OCI-LY3 (cell line): ENCODE measurements around the gene GPR132.
"Not testable (repeated sequence)": the region's sequence is repeated elsewhere in the genome, so short reads cannot be mapped to it uniquely, and the experiment has no call there.

Experiments used
- H2AFZ ChIP-seq: fragments of 200-600, 300-600 bp; shearing (Covaris generic); 2 replicates; pipeline ENCODE4 v1.6.0; 2014; ENCODE audit warnings: antibody characterized with exemption, low read depth, low read length
- H3K27ac ChIP-seq: fragments of 200-600, 300-600 bp; sonication (generic); 2 replicates; pipeline ENCODE4 v1.5.1; 2014; ENCODE audit warnings: mild to moderate bottlenecking, low read length, moderate library complexity, mixed read lengths
- H3K27me3 ChIP-seq: fragments of 200-600, 300-600 bp; sonication (generic); 2 replicates; pipeline ENCODE4 v1.6.1; 2014; ENCODE audit warnings: low read depth, low read length, mixed read lengths
- H3K36me3 ChIP-seq: fragments of 200-600, 300-600 bp; sonication (generic); replicated peaks from 2 replicates; pipeline ENCODE3; 2014; ENCODE audit warnings: low read depth, low read length, mixed read lengths
- H3K4me1 ChIP-seq: fragments of 300-600, 200-600 bp; sonication (generic); 2 replicates; pipeline ENCODE4 v1.6.1; 2014; ENCODE audit warnings: low read length, mixed read lengths
- H3K4me2 ChIP-seq: fragments of 200-600, 300-600 bp; sonication (generic); 2 replicates; pipeline ENCODE4 v1.6.1; 2014; ENCODE audit warnings: low read length, mixed read lengths
- H3K4me3 ChIP-seq: fragments of 300-600, 200-600 bp; sonication (generic); 2 replicates; pipeline ENCODE4 v1.5.1; 2014; ENCODE audit warnings: antibody characterized with exemption, mild to moderate bottlenecking, low read length, moderate library complexity
- H3K79me2 ChIP-seq: fragments of 300-600, 200-600 bp; shearing (Covaris generic); 2 replicates; pipeline ENCODE4 v1.6.1; 2014; ENCODE audit warnings: mild to moderate bottlenecking, low read length, mixed read lengths
- H3K9ac ChIP-seq: fragments of 300-600, 200-600 bp; shearing (Covaris generic); 2 replicates; pipeline ENCODE4 v1.6.0; 2014; ENCODE audit warnings: mild to moderate bottlenecking, low read length, moderate library complexity
- H3K9me3 ChIP-seq: fragments of 200-600, 300-600 bp; shearing (Covaris generic); 2 replicates; pipeline ENCODE4 v1.6.1; 2014; ENCODE audit warnings: low read length, mixed read lengths; ENCODE audit not compliant: insufficient read depth
- H4K20me1 ChIP-seq: fragments of 200-600, 300-600 bp; sonication (generic); 2 replicates; pipeline ENCODE4 v1.6.1; 2016; ENCODE audit warnings: low read length, mixed read lengths; ENCODE audit not compliant: insufficient read depth
- EZH2phosphoT487 ChIP-seq: fragments of 200-600 bp; shearing (Covaris generic); IDR thresholded peaks from 2 replicates; pipeline ENCODE4 v1.6.1; 2018; ENCODE audit warnings: antibody characterized with exemption, mixed run types, low read depth
- TF ChIP-seq, protein P1 (sequence below): fragments of 200-600, 300-600 bp; sonication (generic); IDR thresholded peaks from 2 replicates; pipeline ENCODE4 v1.5.1; 2014; ENCODE audit warnings: antibody characterized with exemption, low read length, low read depth

Gene GPR132, protein sequence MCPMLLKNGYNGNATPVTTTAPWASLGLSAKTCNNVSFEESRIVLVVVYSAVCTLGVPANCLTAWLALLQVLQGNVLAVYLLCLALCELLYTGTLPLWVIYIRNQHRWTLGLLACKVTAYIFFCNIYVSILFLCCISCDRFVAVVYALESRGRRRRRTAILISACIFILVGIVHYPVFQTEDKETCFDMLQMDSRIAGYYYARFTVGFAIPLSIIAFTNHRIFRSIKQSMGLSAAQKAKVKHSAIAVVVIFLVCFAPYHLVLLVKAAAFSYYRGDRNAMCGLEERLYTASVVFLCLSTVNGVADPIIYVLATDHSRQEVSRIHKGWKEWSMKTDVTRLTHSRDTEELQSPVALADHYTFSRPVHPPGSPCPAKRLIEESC

DNA sequence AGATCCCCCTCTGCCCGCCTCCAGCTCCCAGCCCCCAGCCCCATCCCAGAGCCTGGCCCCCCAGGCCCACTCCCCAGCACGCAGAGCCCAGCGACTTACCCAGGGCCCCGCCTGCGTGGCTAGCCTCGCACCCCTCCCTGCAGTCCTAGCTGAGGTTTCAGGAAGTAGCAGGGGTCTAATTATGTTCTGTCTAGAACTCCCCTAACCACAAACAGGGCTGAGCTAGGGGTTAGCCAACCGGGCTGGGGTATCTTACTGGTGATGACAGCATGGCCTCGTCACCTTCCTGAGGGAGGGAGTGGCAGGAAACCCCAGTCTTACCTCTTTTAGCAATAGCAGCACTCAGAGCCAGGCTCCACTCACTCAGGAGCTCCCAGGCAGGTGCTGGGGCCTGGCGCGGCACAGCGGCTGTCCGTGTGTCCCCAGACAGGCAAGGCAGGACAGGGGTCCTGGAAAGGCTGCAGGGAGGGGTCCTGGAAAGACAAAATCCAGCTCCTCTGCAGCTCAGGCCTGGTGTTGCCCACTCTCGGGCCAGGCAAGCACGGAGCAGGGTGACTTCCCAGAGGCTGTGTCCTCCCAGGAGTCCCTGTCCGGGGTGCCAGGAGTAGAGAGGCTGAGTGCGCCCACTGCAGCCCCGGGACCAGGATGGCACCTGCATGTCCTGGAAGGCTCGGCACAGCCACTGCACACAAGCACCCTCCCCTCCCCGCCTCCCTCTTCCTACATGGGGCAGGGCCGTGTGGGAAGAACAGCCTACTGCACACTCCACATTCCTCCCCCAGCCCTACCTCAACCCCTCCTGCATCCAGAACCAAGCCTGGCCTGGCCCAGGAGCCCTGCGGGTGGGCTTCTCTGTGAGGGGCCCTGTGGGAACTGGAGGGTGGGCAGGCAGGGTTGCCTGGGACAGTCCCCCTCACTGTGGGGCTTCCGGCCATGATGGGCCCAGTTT is at the start of gene GPR132:
GPR132 (minus strand) TSS at position 151 of the 949 bp plus-strand sequence. CDS start 10,010 bp downstream, outside the sequence.
- H3K27ac ChIP-seq, result peak within 1 kb of the TSS; percentile 91
- peaks cover 79% of the 10 kb centered on the region for H3K79me2 ChIP-seq
- TF ChIP-seq, protein P1, sequence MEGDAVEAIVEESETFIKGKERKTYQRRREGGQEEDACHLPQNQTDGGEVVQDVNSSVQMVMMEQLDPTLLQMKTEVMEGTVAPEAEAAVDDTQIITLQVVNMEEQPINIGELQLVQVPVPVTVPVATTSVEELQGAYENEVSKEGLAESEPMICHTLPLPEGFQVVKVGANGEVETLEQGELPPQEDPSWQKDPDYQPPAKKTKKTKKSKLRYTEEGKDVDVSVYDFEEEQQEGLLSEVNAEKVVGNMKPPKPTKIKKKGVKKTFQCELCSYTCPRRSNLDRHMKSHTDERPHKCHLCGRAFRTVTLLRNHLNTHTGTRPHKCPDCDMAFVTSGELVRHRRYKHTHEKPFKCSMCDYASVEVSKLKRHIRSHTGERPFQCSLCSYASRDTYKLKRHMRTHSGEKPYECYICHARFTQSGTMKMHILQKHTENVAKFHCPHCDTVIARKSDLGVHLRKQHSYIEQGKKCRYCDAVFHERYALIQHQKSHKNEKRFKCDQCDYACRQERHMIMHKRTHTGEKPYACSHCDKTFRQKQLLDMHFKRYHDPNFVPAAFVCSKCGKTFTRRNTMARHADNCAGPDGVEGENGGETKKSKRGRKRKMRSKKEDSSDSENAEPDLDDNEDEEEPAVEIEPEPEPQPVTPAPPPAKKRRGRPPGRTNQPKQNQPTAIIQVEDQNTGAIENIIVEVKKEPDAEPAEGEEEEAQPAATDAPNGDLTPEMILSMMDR, result no peak
- no peak for TF ChIP-seq EZH2phosphoT487
- H3K4me1 ChIP-seq, result peaks cover 81% of the 10 kb centered on the region
- peak within 1 kb of the TSS; percentile 94 for H3K9ac ChIP-seq
- peak within 1 kb of the TSS; percentile 89 for H3K4me3 ChIP-seq
- peak within 1 kb of the TSS; percentile 91 for H3K4me2 ChIP-seq
- H3K9me3 ChIP-seq, result no peaks in the 10 kb centered on the region
- no peaks in the 10 kb centered on the region for H3K27me3 ChIP-seq
- no peak within 1 kb of the TSS for H2AFZ ChIP-seq
- H4K20me1 ChIP-seq, result peaks cover 21% of the 10 kb centered on the region
- H3K36me3 ChIP-seq, result peaks cover 24% of the 10 kb centered on the region

DNA sequence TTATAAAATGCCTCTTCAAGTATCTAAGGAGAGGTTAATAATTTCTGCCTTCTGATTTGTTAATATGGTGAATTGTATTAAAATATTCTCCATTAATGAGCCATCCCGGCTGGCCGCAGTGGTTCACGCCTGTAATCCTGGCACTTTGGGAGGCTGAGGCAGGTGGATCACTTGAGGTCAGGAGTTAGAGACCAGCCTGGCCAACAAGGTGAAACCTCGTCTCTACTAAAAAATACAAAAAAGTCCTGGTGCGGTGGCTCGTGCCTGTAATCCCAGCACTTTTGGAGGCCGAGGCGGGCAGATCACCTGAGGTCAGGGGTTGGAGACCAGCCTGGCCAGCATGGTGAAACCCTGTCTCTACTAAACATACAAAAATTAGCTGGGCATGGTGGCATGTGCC is 44.0 kb upstream of the GPR132 start:
- not testable (repeated sequence) for H3K4me1 ChIP-seq, H3K4me2 ChIP-seq, H3K27me3 ChIP-seq, H3K9ac ChIP-seq, H3K27ac ChIP-seq, H4K20me1 ChIP-seq, H3K36me3 ChIP-seq, H3K4me3 ChIP-seq, H3K9me3 ChIP-seq, H2AFZ ChIP-seq, H3K79me2 ChIP-seq

DNA sequence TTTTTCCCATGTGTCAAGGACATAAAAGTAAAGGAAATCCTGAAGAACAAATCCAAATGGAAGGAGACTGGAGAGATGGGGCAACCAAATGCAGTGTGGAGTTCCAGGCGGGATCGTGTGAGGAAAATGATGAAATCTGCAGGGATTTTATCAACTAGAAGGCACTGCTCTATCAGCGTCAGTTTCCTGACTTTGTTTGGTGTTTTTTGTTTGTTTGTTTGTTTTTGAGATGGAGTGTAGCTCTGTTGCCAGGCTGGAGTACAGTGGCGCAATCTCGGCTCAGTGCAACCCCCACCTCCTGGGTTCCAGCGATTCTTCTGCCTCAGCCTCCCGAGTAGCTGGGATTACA is 43.3 kb upstream of the GPR132 start:
- no peaks in the 10 kb centered on the region for H3K79me2 ChIP-seq
- no peak overlapping the region for H3K4me3 ChIP-seq
- no peaks in the 10 kb centered on the region for H4K20me1 ChIP-seq
- no peak for TF ChIP-seq EZH2phosphoT487
- TF ChIP-seq, protein P1, result no peak
- H3K4me2 ChIP-seq, result no peak overlapping the region
- H3K36me3 ChIP-seq, result no peaks in the 10 kb centered on the region
- no peak overlapping the region for H2AFZ ChIP-seq
- no peaks in the 10 kb centered on the region for H3K9me3 ChIP-seq
- no peaks in the 10 kb centered on the region for H3K4me1 ChIP-seq
- no peak overlapping the region for H3K9ac ChIP-seq
- H3K27me3 ChIP-seq, result peaks cover 3% of the 10 kb centered on the region; the same call in 1 of the 2 replicates
- no peak overlapping the region for H3K27ac ChIP-seq

DNA sequence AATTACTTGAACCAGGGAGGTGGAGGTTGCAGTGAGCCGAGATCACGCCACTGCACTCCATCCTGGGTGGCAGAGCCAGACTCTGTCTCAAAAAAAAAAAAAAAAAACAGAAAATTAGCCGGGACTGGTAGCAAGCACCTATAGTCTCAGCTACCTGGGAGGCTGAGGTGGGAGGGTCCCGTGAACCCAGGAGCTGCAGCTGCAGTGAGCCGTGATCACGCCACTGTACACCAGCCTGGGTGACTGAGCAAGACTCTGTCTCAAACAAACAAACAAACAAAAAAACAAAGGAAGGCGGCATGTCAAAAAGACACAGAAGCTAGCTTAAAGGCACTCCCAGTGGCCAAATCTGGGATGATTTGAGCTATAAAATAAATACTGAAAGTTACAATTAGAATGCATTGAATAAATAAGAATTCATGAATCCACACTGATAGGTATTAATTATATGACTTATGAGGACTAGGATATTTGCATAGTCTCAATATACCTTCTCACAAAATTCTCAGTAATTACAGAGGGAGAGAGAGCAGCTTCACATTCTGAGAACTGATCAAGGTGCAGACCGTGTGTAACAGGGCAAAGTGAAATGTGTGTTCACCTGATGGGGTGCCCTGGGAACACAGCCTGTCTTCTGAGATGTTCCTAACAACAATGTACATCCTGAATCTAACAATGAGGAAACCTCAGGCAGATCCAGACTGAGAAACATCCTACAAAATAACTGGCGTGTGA is 42.7 kb upstream of the GPR132 start:
- Histone ChIP-seq H3K4me2 (no peak overlapping the region), H3K9ac (no peak overlapping the region)
- no peak for TF ChIP-seq EZH2phosphoT487

More for the DNA sequence above, 42.7 kb upstream of the GPR132 start:
- H3K79me2 ChIP-seq, result no peaks in the 10 kb centered on the region
- H3K4me1 ChIP-seq, result peaks cover 2% of the 10 kb centered on the region; the same call in 1 of the 2 replicates
- H3K9me3 ChIP-seq, result no peaks in the 10 kb centered on the region
- no peak overlapping the region for H3K4me3 ChIP-seq
- H4K20me1 ChIP-seq, result no peaks in the 10 kb centered on the region
- H3K27ac ChIP-seq, result no peak overlapping the region
- H3K36me3 ChIP-seq, result no peaks in the 10 kb centered on the region
- no peak overlapping the region for H2AFZ ChIP-seq
- H3K27me3 ChIP-seq, result peaks cover 3% of the 10 kb centered on the region; the same call in 1 of the 2 replicates
